Measurements from ENCODE around the gene RAD51B.

GRCh38 chr14:68670359-68670715 lies 850.8 kb downstream of the RAD51B start:
- TF ChIP-seq NR1H2 (CRISPR knock-in tag; IDR thresholded peaks at IDR 0.05) = no peak
- no peak for TF ChIP-seq MAX (CRISPR knock-in tag; IDR thresholded peaks at IDR 0.05)
- TF ChIP-seq CTCF (IDR thresholded peaks at IDR 0.05) = no peak
- TF ChIP-seq KAT7 (CRISPR knock-in tag; IDR thresholded peaks at IDR 0.05; ENCODE audit: borderline replicate concordance) = no peak
- no peak for TF ChIP-seq CDX4 (CRISPR knock-in tag; IDR thresholded peaks at IDR 0.05; ENCODE audit: borderline replicate concordance)
